ENCODE measurements around the gene MAP3K10. TPM values are rescaled to one million over a fixed set of nuclear protein-coding genes. Genes with fewer than 3 reads are reported as not detected.
A peak's percentile ranks its signal among the peaks of the same experiment; 100 is the strongest.
"Not testable (repeated sequence)": the region's sequence is repeated elsewhere in the genome, so short reads cannot be mapped to it uniquely, and the experiment has no call there.

The MAP3K10 gene
- total RNA-seq = 8.3 TPM

DNA sequence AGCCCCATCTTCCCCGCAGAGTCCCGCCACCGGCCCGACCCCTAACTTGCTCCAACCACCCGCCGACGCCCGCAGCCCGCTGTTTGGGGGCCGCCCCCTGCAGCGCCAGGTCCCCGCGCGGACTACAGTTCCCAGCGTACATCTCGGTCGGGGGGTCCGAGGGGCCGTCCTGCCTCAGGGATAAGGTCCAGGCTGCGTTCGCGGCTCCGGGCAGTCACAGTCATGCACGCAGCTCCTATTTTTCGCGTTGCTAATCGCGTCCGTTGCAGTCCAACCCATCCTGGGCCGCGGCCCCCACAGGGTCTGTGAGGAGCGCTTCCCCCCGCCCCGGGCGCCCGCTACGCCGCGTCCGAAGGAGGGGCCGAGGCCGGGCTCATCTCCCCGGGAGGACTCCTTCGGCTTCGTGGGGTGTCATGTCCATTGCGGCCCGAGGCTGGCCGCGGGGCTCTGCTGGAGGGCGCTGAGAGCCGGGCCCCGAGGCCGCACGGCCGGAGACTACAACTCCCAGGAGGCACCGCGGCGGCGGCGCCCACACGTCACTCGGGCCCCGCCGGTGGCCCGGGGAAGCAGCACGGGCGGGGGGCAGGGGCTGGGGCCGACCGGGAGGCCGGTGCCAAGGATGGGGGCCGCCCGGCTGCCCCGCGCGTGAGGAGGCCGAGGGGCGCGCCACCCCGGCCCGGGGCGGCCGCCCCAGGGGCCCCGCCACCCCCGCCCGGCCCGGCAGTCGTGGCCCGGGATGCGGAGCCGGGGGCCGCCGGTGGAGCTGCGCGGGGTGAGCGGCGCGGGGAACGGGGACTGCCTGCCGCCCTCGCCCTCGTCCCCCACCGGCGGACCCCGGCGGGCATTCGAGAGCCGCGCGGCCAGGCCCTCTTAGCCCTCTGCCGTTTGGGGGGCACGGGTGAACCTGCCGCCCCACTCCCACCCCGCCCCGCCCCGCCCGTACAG lies at the start of gene MAP3K10:
TSS of gene MAP3K10 (plus strand) at position 536 of the 945 bp plus-strand sequence. CDS start 606 bp downstream, outside the sequence.
- peak; percentile 44 to 63 (median 52) for DNase-seq (ENCODE audit: low read depth in 2 of 3, low spot score in 2 of 3)

GRCh38 chr19:40141551-40141950 lies 49.7 kb upstream of the MAP3K10 start:
- DNase-seq (ENCODE audit: low read depth in 2 of 3, low spot score in 2 of 3) = no peak

- DNase-seq (ENCODE audit: low read depth in 2 of 3, low spot score in 2 of 3) = peak in 2 of 3 donors; percentile 67 to 81
Measured at GRCh38 chr19:40143612-40144011, 47.6 kb upstream of the MAP3K10 start.

- peak in 1 of 3 donors; percentile 73 for DNase-seq (ENCODE audit: low read depth in 2 of 3, low spot score in 2 of 3)
Measured at GRCh38 chr19:40144151-40144550, 47.1 kb upstream of the MAP3K10 start.

- DNase-seq (ENCODE audit: low read depth in 2 of 3, low spot score in 2 of 3) = peak in 1 of 3 donors; percentile 39
Measured at GRCh38 chr19:40144947-40145748, 46.1 kb upstream of the MAP3K10 start.

DNA sequence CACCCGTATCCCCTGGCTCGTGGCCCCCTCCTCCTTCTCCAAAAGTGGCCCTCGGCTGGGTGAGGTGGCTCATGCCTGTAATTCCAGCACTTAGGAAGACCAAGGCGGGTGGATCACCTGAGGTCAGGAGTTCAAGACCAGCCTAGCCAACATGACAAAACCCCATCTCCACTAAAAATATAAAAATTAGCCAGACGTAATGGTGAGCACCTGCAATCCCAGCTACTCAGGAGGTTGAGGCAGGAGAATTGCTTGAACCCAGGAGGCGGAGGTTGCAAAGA lies 45.5 kb upstream of the MAP3K10 start:
- not testable (repeated sequence) for DNase-seq (ENCODE audit: low read depth in 2 of 3, low spot score in 2 of 3)

GRCh38 chr19:40147338-40147692 lies 43.9 kb upstream of the MAP3K10 start:
- DNase-seq (ENCODE audit: low read depth in 2 of 3, low spot score in 2 of 3) = no peak

GRCh38 chr19:40147693-40148347 lies 43.4 kb upstream of the MAP3K10 start:
- peak in 2 of 3 donors; percentile 74 to 88 for DNase-seq (ENCODE audit: low read depth in 2 of 3, low spot score in 2 of 3)

DNA sequence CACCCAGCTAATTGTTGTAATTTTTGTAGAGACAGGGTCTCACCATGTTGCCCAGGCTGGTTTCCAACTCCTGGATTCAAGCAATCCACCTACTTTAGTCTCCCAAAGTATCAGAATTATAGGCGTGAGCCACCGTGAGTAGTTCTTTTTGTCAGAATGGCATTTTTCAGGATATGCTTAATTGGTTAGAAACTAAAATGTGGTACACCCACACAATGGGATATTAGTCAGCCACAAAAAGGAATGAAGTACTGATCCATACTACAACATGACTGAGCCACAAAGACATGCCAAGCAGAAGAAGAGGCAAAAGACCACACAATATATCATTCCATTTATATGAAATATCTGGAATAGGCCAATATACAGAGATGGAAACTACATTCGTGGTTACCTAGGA lies 41.7 kb upstream of the MAP3K10 start:
- no peak for DNase-seq (ENCODE audit: low read depth in 2 of 3, low spot score in 2 of 3)

- DNase-seq (ENCODE audit: low read depth in 2 of 3, low spot score in 2 of 3) = no peak
Measured at GRCh38 chr19:40150170-40150569, 41.1 kb upstream of the MAP3K10 start.

GRCh38 chr19:40154121-40154680 lies 37.0 kb upstream of the MAP3K10 start:
- no peak for DNase-seq (ENCODE audit: low read depth in 2 of 3, low spot score in 2 of 3)

DNA sequence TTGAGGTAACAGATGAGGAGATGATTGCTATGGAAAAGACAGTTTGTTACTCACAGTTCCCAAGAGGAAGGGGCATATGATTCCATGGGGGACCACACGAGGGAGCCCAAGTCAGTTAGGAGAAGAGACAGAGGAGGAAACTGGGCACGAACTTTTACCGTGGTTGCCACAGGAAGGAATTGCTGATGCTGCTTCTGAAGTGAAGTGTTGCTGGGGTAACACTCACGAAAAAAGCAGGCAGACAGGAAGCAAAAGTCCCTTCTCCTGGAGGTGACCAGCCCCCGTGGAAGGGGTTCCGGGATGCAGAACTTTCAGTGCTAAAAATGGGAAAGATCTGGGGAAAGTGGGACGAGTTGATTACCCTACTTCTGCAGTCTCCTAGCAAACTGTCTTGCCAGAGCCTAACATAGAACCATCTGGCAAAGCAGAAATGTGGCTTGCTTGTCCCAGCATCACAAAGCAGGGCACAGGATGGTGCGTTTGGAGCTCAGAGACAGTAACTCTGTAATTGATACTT lies 35.4 kb upstream of the MAP3K10 start:
- no peak for DNase-seq (ENCODE audit: low read depth in 2 of 3, low spot score in 2 of 3)

- no peak for DNase-seq (ENCODE audit: low read depth in 2 of 3, low spot score in 2 of 3)
Measured at GRCh38 chr19:40157059-40157458, 34.2 kb upstream of the MAP3K10 start.

- DNase-seq (ENCODE audit: low read depth in 2 of 3, low spot score in 2 of 3) = peak in 1 of 3 donors; percentile 48
Measured at GRCh38 chr19:40159744-40160143, 31.5 kb upstream of the MAP3K10 start.

DNA sequence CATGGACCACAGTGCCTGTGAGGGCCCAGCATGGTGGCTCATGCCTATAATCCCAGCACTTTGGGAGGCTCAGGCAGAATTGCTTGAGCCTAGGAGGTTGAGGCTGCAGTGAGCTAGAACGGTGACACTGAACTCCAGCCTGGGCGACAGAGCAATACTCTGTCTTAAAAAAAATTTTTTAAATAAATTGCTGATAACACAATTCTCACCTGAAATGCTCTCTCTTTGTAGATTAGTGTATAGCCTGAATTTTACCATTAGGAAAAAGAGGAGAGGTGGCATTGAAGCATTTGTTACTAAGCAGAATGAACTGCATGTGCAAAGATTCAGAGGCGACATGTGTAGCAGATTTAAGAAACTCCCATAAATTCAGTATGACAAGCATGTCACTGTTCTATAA lies 29.1 kb upstream of the MAP3K10 start:
- no peak for DNase-seq (ENCODE audit: low read depth in 2 of 3, low spot score in 2 of 3)

- peak in 1 of 3 donors; percentile 54 for DNase-seq (ENCODE audit: low read depth in 2 of 3, low spot score in 2 of 3)
Measured at GRCh38 chr19:40163541-40164129, 27.6 kb upstream of the MAP3K10 start.

GRCh38 chr19:40165362-40165937 lies 25.8 kb upstream of the MAP3K10 start:
- peak in 2 of 3 donors; percentile 71 to 89 for DNase-seq (ENCODE audit: low read depth in 2 of 3, low spot score in 2 of 3)

GRCh38 chr19:40169482-40170302 lies 21.5 kb upstream of the MAP3K10 start:
- DNase-seq (ENCODE audit: low read depth in 2 of 3, low spot score in 2 of 3) = not testable (repeated sequence)
